Measurements from ENCODE around the gene OLIG2. TPM values are rescaled to one million over a fixed set of nuclear protein-coding genes. Genes with fewer than 3 reads are reported as not detected.

The OLIG2 gene
- polyA plus RNA-seq, 1 experiment, result not detected

DNA sequence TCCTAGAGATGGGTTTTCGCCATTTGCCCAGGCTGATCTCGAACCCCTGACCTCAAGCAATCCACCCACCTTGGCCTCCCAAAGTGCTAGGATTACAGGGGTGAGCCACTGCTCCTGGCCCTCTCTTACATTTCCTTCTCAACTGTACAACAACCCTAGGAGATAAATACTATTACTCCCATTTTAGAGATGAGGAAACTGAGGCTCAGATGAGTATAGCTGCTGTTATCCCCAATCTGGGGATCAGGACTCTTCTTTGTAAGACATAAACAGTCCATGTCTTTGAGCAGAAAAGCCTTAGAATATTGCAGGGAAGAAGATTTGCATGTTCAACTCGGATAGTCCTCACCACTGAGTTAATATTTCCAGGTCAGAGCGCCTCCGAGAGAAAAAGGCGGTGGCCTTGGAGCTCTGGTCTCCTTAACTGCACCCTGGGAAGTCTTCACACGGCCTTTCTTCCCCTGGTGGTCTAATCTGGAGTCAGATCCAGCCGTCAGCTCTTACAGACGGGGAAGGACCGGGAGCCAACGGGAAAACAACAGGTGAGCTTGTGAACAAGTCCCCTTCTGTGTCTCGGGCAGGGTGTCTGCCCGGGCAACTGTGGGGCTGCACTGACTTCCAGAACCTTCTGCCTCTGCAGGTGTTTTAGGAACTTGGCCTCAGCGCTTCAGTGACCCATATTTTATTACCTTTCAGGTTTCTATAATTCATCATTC, 38.3 kb downstream of the OLIG2 start:
- H3K36me3 ChIP-seq (ENCODE audit: control insufficient read depth, insufficient read depth, low read length), result no peaks in the 10 kb centered on the region
- TF ChIP-seq, protein P1, sequence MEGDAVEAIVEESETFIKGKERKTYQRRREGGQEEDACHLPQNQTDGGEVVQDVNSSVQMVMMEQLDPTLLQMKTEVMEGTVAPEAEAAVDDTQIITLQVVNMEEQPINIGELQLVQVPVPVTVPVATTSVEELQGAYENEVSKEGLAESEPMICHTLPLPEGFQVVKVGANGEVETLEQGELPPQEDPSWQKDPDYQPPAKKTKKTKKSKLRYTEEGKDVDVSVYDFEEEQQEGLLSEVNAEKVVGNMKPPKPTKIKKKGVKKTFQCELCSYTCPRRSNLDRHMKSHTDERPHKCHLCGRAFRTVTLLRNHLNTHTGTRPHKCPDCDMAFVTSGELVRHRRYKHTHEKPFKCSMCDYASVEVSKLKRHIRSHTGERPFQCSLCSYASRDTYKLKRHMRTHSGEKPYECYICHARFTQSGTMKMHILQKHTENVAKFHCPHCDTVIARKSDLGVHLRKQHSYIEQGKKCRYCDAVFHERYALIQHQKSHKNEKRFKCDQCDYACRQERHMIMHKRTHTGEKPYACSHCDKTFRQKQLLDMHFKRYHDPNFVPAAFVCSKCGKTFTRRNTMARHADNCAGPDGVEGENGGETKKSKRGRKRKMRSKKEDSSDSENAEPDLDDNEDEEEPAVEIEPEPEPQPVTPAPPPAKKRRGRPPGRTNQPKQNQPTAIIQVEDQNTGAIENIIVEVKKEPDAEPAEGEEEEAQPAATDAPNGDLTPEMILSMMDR (IDR thresholded peaks at IDR 0.05; ENCODE audit: insufficient read depth, low read depth, low read length), result no peak
- no peak overlapping the region for H3K4me3 ChIP-seq (ENCODE audit: low read depth, low read length)
- CTCF ChIA-PET, result interaction anchor here (1.6 kb wide), 1 partner anchor 15 kb away, joined by 5 read pairs; no protein-coding TSS in a partner anchor
- DNase-seq (ENCODE audit: low read depth), result no peak
- peaks cover 33% of the 10 kb centered on the region for H3K27me3 ChIP-seq (ENCODE audit: control insufficient read depth, insufficient read depth, low read length)
- POLR2A ChIA-PET, result no interaction called here

DNA sequence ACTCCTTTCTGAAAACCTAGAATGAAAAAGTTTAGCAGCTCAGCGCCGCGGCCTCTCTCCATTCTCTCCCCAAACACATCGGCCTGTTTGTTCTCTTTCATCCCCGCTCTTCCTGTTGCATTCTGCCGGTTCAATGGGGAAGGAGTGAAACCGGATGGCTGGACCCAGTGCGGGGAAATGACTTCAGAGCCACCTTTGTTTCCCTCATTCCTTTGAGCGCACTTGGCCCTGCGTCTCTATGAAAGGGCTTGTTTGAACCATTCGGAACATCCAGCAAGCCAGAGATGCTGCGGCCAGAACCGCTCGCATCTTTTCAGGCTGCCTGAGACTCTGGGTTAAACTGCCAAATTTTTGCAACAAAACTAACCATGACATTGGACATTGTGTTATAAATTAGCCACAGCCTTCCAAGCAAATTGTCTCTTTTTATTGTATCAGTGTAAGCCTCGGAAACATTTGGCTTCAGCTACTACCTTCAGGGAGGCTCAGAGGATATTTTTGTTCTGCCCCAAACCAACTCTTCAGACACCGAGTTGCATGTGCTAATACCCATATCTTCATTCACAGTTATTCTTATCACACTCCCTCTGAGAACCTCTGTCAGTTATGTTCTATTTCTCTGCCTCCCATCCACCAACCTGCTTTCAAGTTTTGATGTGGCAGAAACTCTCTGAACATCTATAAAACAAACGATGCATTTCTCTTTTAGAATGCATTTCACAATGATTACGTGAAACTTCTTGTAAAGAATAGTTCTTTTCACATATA, 39.1 kb downstream of the OLIG2 start:
- TF ChIP-seq, protein P1 (IDR thresholded peaks at IDR 0.05; ENCODE audit: insufficient read depth, low read depth, low read length), result no peak
- Histone ChIP-seq H3K4me3 (ENCODE audit: low read depth, low read length) (no peak overlapping the region), H3K27me3 (ENCODE audit: control insufficient read depth, insufficient read depth, low read length) (peaks cover 36% of the 10 kb centered on the region), H3K36me3 (ENCODE audit: control insufficient read depth, insufficient read depth, low read length) (no peaks in the 10 kb centered on the region)
- ChIA-PET CTCF (interaction anchor here (1.6 kb wide), 1 partner anchor 14 kb away, joined by 5 read pairs; no protein-coding TSS in a partner anchor), POLR2A (no interaction called here)
- no peak for DNase-seq (ENCODE audit: low read depth)

DNA sequence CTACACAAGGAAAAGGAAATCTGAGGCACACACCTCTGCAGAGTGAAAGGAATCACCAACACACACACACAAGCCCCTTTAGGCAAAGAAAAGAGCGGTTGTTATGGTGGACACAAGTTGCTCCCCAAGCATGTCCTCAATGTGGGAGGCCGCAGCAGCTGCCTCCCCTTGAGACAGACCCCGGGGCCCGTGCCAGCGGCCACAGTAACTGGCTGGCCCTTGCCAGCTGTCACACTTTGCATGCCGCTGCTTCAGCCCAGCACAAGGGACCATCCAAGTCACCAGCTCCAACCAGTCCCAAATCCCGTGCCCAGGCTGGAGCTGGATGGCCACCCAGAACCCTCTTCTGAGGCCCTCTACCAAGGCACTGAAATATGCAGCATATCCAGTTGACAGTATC, 41.3 kb downstream of the OLIG2 start:
- DNase-seq (ENCODE audit: low read depth), result no peak
- ChIA-PET CTCF (no interaction called here), POLR2A (no interaction called here)
- H3K36me3 ChIP-seq (ENCODE audit: control insufficient read depth, insufficient read depth, low read length), result no peaks in the 10 kb centered on the region
- H3K4me3 ChIP-seq (ENCODE audit: low read depth, low read length), result no peak overlapping the region
- peaks cover 42% of the 10 kb centered on the region for H3K27me3 ChIP-seq (ENCODE audit: control insufficient read depth, insufficient read depth, low read length)
- TF ChIP-seq, protein P1 (IDR thresholded peaks at IDR 0.05; ENCODE audit: insufficient read depth, low read depth, low read length), result no peak

DNA sequence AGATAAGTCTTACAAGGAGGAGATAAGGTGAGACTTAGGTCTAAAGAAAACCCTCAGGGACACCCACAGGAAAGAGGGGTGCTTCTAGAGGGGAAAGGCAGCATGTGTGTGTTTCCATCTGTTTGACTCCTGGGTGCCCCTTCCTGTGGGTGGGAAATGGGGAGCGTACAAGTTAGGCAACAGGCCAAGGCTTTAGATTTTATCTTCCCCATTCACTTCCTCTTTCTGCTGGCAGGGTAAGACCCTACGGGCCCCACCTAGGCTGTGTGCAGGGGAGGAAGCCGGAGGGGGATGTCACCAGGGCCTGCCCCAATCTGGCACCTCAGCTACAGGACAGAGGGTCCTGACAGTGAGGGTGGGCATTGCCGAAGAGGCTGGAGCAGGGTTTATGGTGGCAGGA, 41.7 kb downstream of the OLIG2 start:
- CTCF ChIA-PET, result no interaction called here

DNA sequence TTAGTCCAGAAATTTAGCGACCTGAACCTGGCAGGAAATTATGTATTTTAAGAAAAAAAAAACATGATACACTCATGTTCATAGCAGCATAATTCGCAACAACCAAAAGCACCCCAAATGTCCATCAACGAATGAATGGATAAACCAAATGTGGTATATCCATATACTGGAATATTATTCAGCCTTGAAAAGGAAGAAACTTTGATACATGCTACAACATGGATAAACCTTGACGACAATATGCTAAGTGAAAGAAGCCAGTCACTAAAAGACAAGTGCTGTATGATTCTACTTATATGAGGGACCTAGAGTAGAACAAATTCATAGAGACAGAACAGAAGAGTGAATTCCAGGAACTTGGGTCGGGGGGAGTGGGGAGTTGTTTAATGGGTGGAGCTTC, 43.5 kb downstream of the OLIG2 start:
- TF ChIP-seq, protein P1 (IDR thresholded peaks at IDR 0.05; ENCODE audit: insufficient read depth, low read depth, low read length), result no peak
- ChIA-PET CTCF (no interaction called here), POLR2A (no interaction called here)

More for the DNA sequence above, 41.7 kb downstream of the OLIG2 start:
- TF ChIP-seq, protein P1 (IDR thresholded peaks at IDR 0.05; ENCODE audit: insufficient read depth, low read depth, low read length), result no peak
- POLR2A ChIA-PET, result no interaction called here
- H3K4me3 ChIP-seq (ENCODE audit: low read depth, low read length), result no peak overlapping the region
- H3K27me3 ChIP-seq (ENCODE audit: control insufficient read depth, insufficient read depth, low read length), result peaks cover 43% of the 10 kb centered on the region
- no peak for DNase-seq (ENCODE audit: low read depth)
- H3K36me3 ChIP-seq (ENCODE audit: control insufficient read depth, insufficient read depth, low read length), result no peaks in the 10 kb centered on the region

More for the DNA sequence above, 43.5 kb downstream of the OLIG2 start:
- peaks cover 50% of the 10 kb centered on the region for H3K27me3 ChIP-seq (ENCODE audit: control insufficient read depth, insufficient read depth, low read length)
- no peaks in the 10 kb centered on the region for H3K36me3 ChIP-seq (ENCODE audit: control insufficient read depth, insufficient read depth, low read length)
- no peak for DNase-seq (ENCODE audit: low read depth)
- H3K4me3 ChIP-seq (ENCODE audit: low read depth, low read length), result no peak overlapping the region
